Measurements from ENCODE around the gene ANKRD13B.

The ANKRD13B gene

GRCh38 chr17:29629839-29630238, 36.9 kb downstream of the ANKRD13B start:
- no peak for DNase-seq (ENCODE audit: low read depth in 2 of 2)
- no peak for TF ChIP-seq CTCF (IDR thresholded peaks at IDR 0.05; ENCODE audit: low read depth, low read length)
- no peak overlapping the region for H3K4me3 ChIP-seq (replicated peaks in 1 of 2; ENCODE audit: low read depth in 2 of 2, low read length in 2 of 2)

- DNase-seq (ENCODE audit: low read depth in 2 of 2): no peak
- H3K4me3 ChIP-seq (replicated peaks in 1 of 2; ENCODE audit: low read depth in 2 of 2, low read length in 2 of 2): no peak overlapping the region
- no peak for TF ChIP-seq CTCF (IDR thresholded peaks at IDR 0.05; ENCODE audit: low read depth, low read length)
These were observed 37.8 kb downstream of the ANKRD13B start for GRCh38 chr17:29630630-29631193.

DNA sequence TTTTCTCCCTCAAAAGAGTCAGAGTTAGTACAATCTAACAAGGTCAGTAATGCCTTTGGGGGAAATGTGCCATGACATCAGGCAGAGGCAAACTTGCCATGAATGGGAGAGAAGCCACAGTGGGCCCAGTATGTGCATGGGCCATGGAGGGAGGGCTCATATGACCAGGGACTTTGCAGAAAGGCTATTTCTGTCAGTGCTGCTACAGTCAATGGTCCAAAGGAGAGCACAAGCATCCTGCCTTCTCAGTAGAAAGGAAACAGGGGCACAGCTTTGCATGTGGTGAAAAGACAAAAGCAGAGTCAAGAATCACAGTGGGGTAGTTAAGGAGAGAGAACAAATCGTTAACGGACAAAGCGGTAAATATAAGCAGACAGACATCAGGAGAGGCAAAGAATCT, 41.0 kb downstream of the ANKRD13B start:
- no peak overlapping the region for H3K4me3 ChIP-seq (replicated peaks in 1 of 2; ENCODE audit: low read depth in 2 of 2, low read length in 2 of 2)
- TF ChIP-seq CTCF (IDR thresholded peaks at IDR 0.05; ENCODE audit: low read depth, low read length): no peak
- DNase-seq (ENCODE audit: low read depth in 2 of 2): no peak

DNA sequence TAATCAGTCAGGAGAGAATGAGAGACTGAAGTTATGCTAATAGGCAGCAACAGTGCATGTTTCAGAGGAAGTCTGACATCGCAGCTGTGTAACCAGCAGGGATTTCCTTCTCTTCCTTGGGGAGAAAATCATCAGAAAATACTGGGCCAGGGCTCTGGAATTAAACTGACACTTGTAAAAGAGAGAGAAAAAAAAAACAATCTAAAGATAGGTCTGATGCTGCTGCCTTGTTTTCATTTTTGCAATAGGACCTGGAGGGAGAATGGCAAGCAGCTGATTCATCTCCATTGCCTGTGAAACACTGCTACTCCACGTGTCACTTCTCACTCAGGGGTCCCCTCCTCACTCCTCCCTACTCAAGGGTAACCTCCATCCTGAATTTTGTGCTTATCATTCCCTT, 47.5 kb downstream of the ANKRD13B start:
- H3K4me3 ChIP-seq (replicated peaks in 1 of 2; ENCODE audit: low read depth in 2 of 2, low read length in 2 of 2): no peak overlapping the region
- DNase-seq (ENCODE audit: low read depth in 2 of 2): peak; percentile 64 to 81
- no peak for TF ChIP-seq CTCF (IDR thresholded peaks at IDR 0.05; ENCODE audit: low read depth, low read length)

DNA sequence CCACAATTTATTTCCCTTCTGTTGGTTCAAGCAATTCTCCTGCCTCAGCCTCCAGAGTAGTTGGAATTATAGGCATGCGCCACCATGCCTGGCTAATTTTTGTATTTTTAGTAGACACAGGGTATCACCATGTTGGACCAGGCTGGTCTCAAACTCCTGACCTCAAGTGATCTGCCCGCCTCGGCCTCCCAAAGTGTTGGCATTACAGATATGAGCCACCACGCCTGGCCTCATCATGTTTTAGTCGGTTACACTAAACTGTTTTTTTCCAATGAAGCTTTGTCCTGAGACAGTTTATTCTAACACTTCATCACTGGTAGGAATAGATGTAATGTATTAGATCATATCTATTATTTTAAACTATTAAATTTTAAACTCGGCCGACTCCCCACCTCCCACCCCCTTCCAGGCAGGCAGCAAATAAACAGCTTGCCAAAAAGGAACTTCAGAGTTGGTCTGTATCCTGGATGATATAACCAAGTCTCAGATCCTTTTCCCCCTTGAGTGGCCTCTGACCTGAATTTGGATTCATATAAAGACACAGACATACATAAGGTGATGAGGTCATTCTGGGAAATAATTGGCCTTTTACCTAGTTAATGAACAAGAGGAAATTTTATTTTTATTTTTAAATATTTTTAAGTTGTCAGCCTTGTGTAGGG, 48.2 kb downstream of the ANKRD13B start:
- no peak for TF ChIP-seq CTCF (IDR thresholded peaks at IDR 0.05; ENCODE audit: low read depth, low read length)
- H3K4me3 ChIP-seq (replicated peaks in 1 of 2; ENCODE audit: low read depth in 2 of 2, low read length in 2 of 2): no peak overlapping the region
- peak in 1 of 2 donors; percentile 31 for DNase-seq (ENCODE audit: low read depth in 2 of 2)

- DNase-seq (ENCODE audit: low read depth in 2 of 2): no peak
- no peak for TF ChIP-seq CTCF (IDR thresholded peaks at IDR 0.05; ENCODE audit: low read depth, low read length)
- no peak overlapping the region for H3K4me3 ChIP-seq (replicated peaks in 1 of 2; ENCODE audit: low read depth in 2 of 2, low read length in 2 of 2)
These were observed 49.3 kb downstream of the ANKRD13B start for GRCh38 chr17:29642171-29642611.

DNA sequence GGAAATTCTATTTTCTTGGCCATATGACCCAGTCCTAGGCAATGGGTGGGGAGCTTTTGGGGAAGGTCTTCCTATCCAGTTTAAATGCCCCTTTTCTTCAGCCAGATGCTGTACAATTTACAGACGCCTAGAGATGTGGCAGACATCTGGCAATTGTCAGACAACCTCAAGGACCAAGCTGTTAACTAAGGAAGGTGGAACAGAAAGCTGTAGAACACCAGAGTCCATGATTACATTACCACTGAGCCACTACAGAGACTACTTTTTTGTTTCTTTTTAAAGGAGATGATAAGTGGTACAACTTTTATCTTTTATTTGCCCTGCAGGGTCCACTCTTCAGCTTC, 50.9 kb downstream of the ANKRD13B start:
- H3K4me3 ChIP-seq (replicated peaks in 1 of 2; ENCODE audit: low read depth in 2 of 2, low read length in 2 of 2): no peak overlapping the region
- TF ChIP-seq CTCF (IDR thresholded peaks at IDR 0.05; ENCODE audit: low read depth, low read length): no peak
- no peak for DNase-seq (ENCODE audit: low read depth in 2 of 2)
